HG02884 (cell line): ENCODE results near the gene RANGAP1.
"Not testable (repeated sequence)": the region's sequence is repeated elsewhere in the genome, so short reads cannot be mapped to it uniquely, and the experiment has no call there.

ENCODE experiments used
- ATAC-seq: cut with Tn5 transposase; IDR thresholded peaks from one replicate; pipeline ENCODE4 v1.9.1; 2021; ENCODE audit warnings: mild to moderate bottlenecking, moderate library complexity; ENCODE audit not compliant: unreplicated experiment

Gene RANGAP1

GRCh38 chr22:41261541-41262249 lies 24.3 kb downstream of the RANGAP1 start:
- ATAC-seq = no peak

- ATAC-seq = no peak
Measured at GRCh38 chr22:41260871-41261270, 25.1 kb downstream of the RANGAP1 start.

- ATAC-seq = not testable (repeated sequence)
Measured at GRCh38 chr22:41259756-41260155, 26.2 kb downstream of the RANGAP1 start.

- no peak for ATAC-seq
Measured at GRCh38 chr22:41257696-41258095, 28.3 kb downstream of the RANGAP1 start.

- no peak for ATAC-seq
Measured at GRCh38 chr22:41256254-41257253, 29.4 kb downstream of the RANGAP1 start.

GRCh38 chr22:41254230-41254629 lies 31.8 kb downstream of the RANGAP1 start:
- ATAC-seq = no peak

- no peak for ATAC-seq
Measured at GRCh38 chr22:41252365-41252764, 33.6 kb downstream of the RANGAP1 start.

GRCh38 chr22:41250127-41250526 lies 35.9 kb downstream of the RANGAP1 start:
- no peak for ATAC-seq

- no peak for ATAC-seq
Measured at GRCh38 chr22:41249442-41249841, 36.5 kb downstream of the RANGAP1 start.

GRCh38 chr22:41248758-41249157 lies 37.2 kb downstream of the RANGAP1 start:
- no peak for ATAC-seq

GRCh38 chr22:41248314-41248713 lies 37.7 kb downstream of the RANGAP1 start:
- no peak for ATAC-seq

GRCh38 chr22:41247703-41248102 lies 38.3 kb downstream of the RANGAP1 start:
- ATAC-seq = no peak

- no peak for ATAC-seq
Measured at GRCh38 chr22:41245917-41246499, 40.0 kb downstream of the RANGAP1 start.

- no peak for ATAC-seq
Measured at GRCh38 chr22:41243361-41243760, 42.6 kb downstream of the RANGAP1 start.

GRCh38 chr22:41242396-41243117 lies 43.4 kb downstream of the RANGAP1 start:
- no peak for ATAC-seq

GRCh38 chr22:41241133-41241676 lies 44.8 kb downstream of the RANGAP1 start:
- no peak for ATAC-seq

GRCh38 chr22:41240377-41241132 lies 45.4 kb downstream of the RANGAP1 start, which contains the start of gene CHADL:
Gene CHADL, minus strand, starts transcription at chr22:41240931. Its CDS starts 50 bp downstream, at chr22:41240881.
- no peak for ATAC-seq

- ATAC-seq = no peak
Measured at GRCh38 chr22:41239443-41240128, 46.4 kb downstream of the RANGAP1 start.
